ENCODE data around the gene DAW1.
"Not testable (repeated sequence)": the region's sequence is repeated elsewhere in the genome, so short reads cannot be mapped to it uniquely, and the experiment has no call there.

Gene DAW1

DNA sequence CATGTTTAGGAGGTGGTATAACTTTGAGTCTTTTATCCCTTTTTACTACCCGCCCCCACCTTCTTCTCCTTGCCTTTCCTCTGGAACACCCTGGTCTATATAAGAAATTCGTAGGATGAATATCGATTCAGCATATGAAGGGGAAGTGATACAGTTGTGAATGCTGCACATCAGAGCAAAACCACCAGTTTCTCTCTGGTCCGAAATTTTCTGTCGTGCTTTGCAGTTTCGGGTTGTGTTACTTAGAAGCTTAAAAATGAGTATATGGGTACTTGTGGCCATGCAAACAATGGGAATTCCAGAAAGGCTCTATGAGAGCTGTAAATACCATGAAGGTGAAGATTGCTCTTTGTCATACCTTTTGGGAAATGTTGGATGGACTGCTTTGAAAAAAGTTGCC is 60.6 kb downstream of the DAW1 start:
- DNase-seq = no peak

DNA sequence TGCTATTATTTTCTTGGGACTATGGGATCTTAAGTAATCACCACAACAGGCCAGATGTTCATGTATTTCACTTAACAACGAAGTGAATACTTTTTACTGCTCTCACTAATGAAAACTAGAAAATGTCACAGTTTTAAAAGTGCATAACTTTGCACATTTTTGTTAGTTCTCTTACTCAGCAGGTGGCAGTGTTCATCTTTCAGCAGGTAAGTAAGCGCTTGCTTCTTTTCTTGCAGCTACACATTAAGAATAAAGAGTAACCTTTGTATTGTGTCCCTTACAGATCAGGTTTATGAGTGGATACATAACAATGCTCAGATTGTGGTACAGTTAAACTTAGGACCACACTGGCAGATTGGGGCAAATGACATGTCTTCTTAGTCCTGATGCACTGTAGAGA is 61.0 kb downstream of the DAW1 start:
- no peak for DNase-seq

GRCh38 chr2:227933884-227934283 is 62.5 kb downstream of the DAW1 start:
- DNase-seq = no peak

DNA sequence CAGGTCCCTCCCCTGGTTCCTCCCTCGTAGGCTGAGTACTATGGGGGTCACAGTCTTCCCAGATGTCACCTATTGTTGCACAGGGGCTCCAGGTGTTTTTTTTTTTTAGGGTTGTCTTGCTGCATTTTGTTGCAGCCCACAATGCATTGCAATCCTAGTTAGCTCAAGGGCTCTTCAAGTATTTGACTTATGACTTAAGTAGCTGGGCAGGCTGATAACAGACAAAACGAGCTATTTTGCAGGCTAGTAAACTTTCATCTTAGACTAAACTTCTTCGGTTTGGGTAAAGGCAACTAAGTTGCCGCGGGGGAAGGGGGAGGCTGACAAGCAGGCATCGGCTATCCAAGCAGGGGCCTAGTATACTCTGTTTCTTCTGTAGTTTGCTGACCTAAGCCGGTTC is 64.8 kb downstream of the DAW1 start:
- not testable (repeated sequence) for DNase-seq

DNA sequence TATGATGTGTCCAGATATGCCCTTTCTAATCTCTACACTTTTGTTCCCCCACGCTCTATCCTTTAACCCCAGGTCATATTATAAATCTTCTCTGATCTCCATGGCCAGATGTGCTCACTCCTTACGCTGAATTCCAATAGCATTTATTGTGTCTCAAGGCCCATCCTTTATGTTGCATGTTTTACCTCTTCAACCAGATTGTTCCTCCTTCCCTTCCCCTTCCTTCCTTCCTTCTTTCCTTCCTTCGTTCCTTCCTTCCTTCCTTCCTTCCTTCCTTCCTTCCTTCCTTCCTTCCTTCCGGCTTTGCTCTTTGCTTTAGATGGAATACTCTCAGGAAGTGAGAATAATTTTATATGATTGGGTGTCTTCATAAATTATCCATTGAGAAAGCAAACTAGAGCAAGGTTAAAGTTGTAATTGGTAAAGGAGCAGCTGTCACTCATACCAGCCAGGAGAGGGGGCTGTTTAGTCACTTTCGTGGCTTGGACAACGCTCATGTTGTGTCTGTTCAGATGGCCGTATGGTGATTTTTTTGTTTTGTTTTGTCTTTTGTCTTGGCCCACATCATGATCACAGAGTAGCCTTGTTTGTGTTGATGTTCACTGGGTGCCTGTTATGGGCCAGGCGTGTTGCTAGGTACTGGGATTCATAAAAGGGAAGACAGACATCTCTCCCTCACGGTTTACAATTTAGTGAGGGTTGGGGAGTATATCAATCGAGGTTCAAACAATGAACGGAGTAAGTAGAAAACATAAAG is 68.0 kb downstream of the DAW1 start:
- peak in 1 of 2 experiments; percentile 11 for DNase-seq

DNA sequence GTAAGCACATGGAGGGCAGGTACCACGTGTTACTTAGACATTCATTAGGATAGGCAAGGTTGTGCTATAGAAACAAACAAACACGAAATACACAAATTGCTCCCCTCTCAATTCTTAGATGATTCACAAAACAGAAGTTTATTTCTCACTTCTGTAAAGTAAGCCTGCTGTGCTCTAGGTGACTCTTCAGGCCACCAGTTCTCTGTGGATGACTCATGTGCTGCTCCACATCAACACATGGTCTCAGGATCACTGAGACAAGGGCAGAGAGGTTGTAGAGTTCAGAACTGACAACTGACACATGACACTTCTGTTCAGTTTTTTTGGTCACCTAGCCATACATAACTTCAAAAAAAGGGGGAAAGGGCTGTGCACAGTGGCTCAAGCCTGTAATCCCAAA is 70.6 kb downstream of the DAW1 start:
- DNase-seq = no peak

DNA sequence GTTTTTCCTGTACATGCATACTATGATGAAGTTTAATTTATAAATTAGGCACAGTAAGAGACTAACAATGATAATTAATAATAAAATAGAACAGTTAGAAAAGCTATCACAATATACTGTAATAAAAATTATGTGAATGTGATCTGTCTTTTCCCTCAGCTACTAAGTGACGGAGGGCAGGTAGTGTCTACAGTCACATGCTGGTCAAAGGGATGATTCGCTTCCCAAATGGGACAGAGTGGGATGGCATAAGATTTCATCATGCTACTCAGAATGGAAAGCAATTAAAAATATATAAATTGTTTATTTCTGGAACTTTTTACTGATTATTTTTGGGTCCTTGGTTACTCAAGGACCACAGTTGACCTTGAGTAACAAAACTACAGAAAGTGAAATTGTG is 71.5 kb downstream of the DAW1 start:
- no peak for DNase-seq

- no peak for DNase-seq
Observed at GRCh38 chr2:227960317-227960716, 88.9 kb downstream of the DAW1 start.

DNA sequence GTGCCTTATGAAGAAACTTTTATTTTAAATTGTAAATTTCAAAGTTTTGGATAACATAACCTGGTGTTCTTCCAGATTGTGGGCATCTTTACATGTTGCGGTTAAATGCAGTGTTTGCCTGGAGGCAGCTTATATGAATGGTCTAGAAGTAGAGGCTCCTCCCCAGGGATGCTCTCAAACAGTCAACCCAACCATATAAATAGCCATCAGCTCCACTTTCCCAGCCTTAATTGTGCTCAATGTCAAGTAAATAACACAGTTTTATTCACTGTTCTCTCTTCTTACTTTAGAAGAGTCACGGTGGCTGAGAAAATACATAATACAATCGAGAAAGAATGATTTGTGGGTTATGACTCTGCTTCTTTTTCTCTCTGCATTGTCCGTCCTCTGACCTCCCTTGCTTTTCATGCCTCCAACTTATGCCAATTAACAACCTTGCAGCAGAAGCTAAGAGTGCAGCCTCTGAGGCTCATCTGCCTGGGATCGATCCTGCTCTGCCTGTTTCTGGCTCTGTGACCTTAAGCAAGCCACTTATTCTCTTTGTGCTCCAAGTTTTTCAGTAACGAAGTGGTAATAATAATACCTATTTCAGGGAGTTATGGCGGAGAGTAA is 100.3 kb downstream of the DAW1 start:
- no peak for DNase-seq

DNA sequence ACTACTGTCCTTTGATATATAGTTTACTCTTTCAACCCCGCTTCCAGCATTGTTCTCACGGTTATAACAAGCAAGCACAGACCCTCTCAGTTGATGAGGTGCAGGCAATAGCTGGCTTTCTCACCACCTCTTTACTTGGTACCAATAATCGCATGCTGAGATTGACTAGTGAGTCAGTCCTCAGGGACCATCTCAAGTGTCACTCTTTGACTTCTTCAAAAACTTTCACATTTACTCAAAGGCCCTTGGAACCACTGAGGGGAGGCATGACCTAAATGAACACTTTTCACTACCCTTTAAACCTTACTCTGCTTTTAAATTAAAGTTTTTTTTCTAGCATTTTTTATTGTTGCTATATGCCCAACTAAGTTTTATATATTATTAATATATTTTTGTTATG is 101.8 kb downstream of the DAW1 start:
- DNase-seq = no peak

Data from cerebellar nuclear complex (tissue), 1 donor.